ENCODE measurements around the gene GNAI3. TPM values are rescaled to one million over a fixed set of nuclear protein-coding genes. Genes with fewer than 3 reads are reported as not detected.

The GNAI3 gene

Small RNAs within 50 kb of the gene (small RNA-seq; reads per million reads assigned to genes)
- not detected for gene RNU6V (ENCODE audit: insufficient read depth)
